Prostate gland (tissue), 2 donors: Measurements from ENCODE around the gene CHRNA9. TPM values are rescaled to one million over a fixed set of nuclear protein-coding genes. Genes with fewer than 3 reads are reported as not detected.
"Not testable (repeated sequence)": the region's sequence is repeated elsewhere in the genome, so short reads cannot be mapped to it uniquely, and the experiment has no call there.

Experiments used
- DNase-seq: peaks from one replicate; pipeline ENCODE4 v3.0.0-alpha.2; 2019; ENCODE audit warnings: low spot score
- H3K27ac ChIP-seq, 2 donors: fragments of 200-600 bp; sonication (generic); 2 replicates each; pipeline ENCODE4 v1.5.1; 2017 to 2019
- H3K27me3 ChIP-seq: fragments of 200-600 bp; sonication (generic); replicated peaks from 2 replicates; pipeline ENCODE4 v1.5.1; 2019; ENCODE audit not compliant: insufficient read depth
- H3K36me3 ChIP-seq, 2 donors: fragments of 200-600 bp; sonication (generic); 1 replicate in 1 of 2; 2 replicates in 1 of 2; pipeline versions ENCODE4 v1.5.1 to v1.8.1; 2017 to 2019
- H3K4me1 ChIP-seq: fragments of 200-600 bp; sonication (generic); replicated peaks from 2 replicates; pipeline ENCODE4 v1.5.1; 2019
- H3K4me3 ChIP-seq, 2 donors: fragments of 200-600 bp; sonication (generic); 2 replicates each; pipeline ENCODE4 v1.5.1; 2017 to 2019
- H3K9me3 ChIP-seq: fragments of 200-600 bp; sonication (generic); 2 replicates; pipeline ENCODE4 v1.5.1; 2017
- POLR2A ChIP-seq: fragments of 450-650 bp; IDR thresholded peaks from one replicate; pipeline ENCODE4 v1.6.1; 2016; ENCODE audit warnings: antibody characterized with exemption, mild to moderate bottlenecking
- POLR2AphosphoS5 ChIP-seq: sonication (generic); formaldehyde crosslinking; IDR thresholded peaks from one replicate; pipeline ENCODE4 v1.6.1; 2017; ENCODE audit warnings: antibody characterized with exemption
- WGBS: methylation state at CpG from one replicate; pipeline ENCODE4 v1.1.5; 2018; 5-methylcytosine and 5-hydroxymethylcytosine counted together
- intact Hi-C: fragments of 100-400 bp; cut with DNase I; formaldehyde crosslinking; loops from one replicate; pipeline ENCODE4 v1.14.2; 2022
- total RNA-seq, 2 donors: library from RNA; depleted of rRNA; stranded (reverse); fragments of >200 nt; gene quantifications; one replicate each; pipeline ENCODE4 v1.1.0, GENCODE V29; 2016
- TF ChIP-seq, protein P1 (sequence below), 4 experiments: fragments of 200-600 bp in 2 of 4; fragments of 450-650 bp in 2 of 4; sonication (generic) in 2 of 4; IDR thresholded peaks; 1 replicate in 3 of 4; 2 replicates in 1 of 4; pipeline ENCODE4 v1.5.1; 2016 to 2019; ENCODE audit warnings: antibody characterized with exemption in 4 of 4, mild to moderate bottlenecking in 2 of 4, moderate library complexity in 2 of 4

Gene CHRNA9, protein sequence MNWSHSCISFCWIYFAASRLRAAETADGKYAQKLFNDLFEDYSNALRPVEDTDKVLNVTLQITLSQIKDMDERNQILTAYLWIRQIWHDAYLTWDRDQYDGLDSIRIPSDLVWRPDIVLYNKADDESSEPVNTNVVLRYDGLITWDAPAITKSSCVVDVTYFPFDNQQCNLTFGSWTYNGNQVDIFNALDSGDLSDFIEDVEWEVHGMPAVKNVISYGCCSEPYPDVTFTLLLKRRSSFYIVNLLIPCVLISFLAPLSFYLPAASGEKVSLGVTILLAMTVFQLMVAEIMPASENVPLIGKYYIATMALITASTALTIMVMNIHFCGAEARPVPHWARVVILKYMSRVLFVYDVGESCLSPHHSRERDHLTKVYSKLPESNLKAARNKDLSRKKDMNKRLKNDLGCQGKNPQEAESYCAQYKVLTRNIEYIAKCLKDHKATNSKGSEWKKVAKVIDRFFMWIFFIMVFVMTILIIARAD
- total RNA-seq, result not detected

DNA sequence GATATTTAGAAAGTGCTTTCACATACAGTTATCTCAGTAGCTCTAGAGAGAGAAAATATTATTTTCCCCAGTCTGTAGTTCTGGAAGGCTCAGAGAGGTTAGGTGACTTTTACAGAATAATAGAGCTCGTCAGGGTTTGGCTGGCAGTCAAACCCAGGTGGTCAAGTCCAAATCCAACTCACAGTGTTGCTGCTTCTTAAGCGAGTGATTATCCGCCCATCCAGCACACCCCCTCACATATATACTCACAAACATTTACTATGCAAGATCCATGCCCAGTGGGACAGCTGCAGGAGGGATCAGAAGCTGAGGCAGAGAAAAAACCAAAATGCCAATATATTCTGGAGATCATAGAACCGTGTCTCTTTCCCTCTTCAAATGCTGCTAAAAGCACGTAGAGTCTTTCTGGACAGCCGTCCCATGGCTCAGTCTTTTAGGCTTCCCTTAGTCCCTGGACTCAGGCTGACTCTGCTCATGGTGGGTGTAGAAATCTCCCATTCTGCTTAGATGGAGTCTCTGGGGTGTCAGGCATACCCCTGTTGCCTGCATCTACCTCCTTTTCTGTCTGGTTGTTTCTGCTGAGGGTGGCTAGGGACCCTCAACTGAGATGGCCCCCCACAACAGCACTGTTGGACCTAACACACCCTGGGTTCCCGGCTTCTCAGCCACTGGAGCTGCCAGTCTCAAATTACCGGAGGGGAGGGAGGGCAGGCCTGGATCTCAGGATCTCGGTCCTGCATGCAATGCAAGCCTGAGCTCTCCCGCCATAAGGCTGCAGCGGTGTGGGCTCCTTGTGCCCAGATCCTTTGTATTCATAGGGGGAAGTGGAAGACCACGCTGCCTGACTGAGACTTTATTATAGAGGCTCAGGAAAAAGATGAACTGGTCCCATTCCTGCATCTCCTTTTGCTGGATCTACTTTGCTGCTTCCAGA lies at the start of gene CHRNA9:
Gene CHRNA9 (plus strand): TSS at position 743 of the 934 bp plus-strand sequence. CDS start 135 bp downstream, at position 878.
- Histone ChIP-seq H3K27ac (no peak within 1 kb of the TSS), H3K4me1 (no peaks in the 10 kb centered on the region), H3K27me3 (no peaks in the 10 kb centered on the region), H3K9me3 (no peaks in the 10 kb centered on the region), H3K36me3 (no peaks in the 10 kb centered on the region), H3K4me3 (no peak within 1 kb of the TSS)
- WGBS, result 69% methylated on average over 12 of the region's 12 CpGs
- TF ChIP-seq, protein P1, sequence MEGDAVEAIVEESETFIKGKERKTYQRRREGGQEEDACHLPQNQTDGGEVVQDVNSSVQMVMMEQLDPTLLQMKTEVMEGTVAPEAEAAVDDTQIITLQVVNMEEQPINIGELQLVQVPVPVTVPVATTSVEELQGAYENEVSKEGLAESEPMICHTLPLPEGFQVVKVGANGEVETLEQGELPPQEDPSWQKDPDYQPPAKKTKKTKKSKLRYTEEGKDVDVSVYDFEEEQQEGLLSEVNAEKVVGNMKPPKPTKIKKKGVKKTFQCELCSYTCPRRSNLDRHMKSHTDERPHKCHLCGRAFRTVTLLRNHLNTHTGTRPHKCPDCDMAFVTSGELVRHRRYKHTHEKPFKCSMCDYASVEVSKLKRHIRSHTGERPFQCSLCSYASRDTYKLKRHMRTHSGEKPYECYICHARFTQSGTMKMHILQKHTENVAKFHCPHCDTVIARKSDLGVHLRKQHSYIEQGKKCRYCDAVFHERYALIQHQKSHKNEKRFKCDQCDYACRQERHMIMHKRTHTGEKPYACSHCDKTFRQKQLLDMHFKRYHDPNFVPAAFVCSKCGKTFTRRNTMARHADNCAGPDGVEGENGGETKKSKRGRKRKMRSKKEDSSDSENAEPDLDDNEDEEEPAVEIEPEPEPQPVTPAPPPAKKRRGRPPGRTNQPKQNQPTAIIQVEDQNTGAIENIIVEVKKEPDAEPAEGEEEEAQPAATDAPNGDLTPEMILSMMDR (IDR thresholded peaks at IDR 0.05), result no peak
- TF ChIP-seq POLR2AphosphoS5, result no peak
- TF ChIP-seq POLR2A, result no peak
- intact Hi-C loops, result no loop called here
- DNase-seq, result no peak

DNA sequence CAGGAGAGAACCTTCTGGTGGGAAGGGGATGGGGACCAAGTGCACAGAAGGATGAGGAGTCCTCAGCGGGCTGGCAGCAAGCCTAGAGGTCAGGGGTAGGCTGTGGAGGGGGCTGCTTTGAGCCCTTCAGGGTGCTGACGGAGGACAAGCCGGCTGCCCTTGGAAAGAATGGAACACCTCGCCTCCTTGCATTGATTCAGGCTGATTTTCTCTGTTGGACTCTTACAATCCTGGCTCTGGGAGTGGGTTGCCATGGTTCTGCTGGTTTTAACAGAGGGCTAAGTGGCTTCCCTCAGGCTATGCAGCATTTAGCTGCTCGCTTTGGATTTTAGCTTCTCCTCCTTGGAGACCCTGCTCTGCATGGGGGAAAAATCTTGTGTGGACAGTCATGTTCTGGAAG lies 49.4 kb upstream of the CHRNA9 start:
- H3K27ac ChIP-seq, result no peak overlapping the region
- WGBS, result 78% methylated on average over 5 of the region's 5 CpGs
- H3K4me1 ChIP-seq, result no peaks in the 10 kb centered on the region
- H3K27me3 ChIP-seq, result no peaks in the 10 kb centered on the region
- H3K4me3 ChIP-seq, result no peak overlapping the region
- H3K36me3 ChIP-seq, result no peaks in the 10 kb centered on the region
- TF ChIP-seq POLR2AphosphoS5, result no peak
- TF ChIP-seq, protein P1 (IDR thresholded peaks at IDR 0.05), result no peak
- no peak for TF ChIP-seq POLR2A
- no peaks in the 10 kb centered on the region for H3K9me3 ChIP-seq
- no peak for DNase-seq
- intact Hi-C loops, result no loop called here

DNA sequence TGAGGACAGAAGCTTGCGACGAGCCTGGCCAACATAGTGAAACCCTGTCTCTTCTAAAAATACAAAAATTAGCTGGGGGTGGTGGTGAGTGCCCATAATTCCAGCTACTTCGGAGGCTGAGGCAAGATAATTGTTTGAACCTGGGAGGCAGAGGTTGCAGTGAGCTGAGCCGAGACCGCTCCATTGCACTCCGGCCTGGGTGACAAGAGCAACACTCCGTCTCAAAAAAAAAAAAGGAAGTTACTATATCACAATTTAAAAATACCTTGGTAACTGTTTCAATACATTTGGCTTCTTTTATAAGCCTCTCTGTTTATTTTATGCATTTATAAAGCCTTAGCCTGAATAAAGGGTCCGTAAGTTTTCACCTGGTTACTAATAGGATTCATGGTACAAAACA lies 46.6 kb upstream of the CHRNA9 start:
- no peak for DNase-seq
- Histone ChIP-seq H3K4me1 (no peaks in the 10 kb centered on the region), H3K4me3 (no peak overlapping the region), H3K27me3 (no peaks in the 10 kb centered on the region), H3K27ac (no peak overlapping the region), H3K9me3 (no peaks in the 10 kb centered on the region), H3K36me3 (no peaks in the 10 kb centered on the region)
- WGBS, result 82% methylated on average over 8 of the region's 8 CpGs
- TF ChIP-seq POLR2A (no peak), POLR2AphosphoS5 (no peak)
- TF ChIP-seq, protein P1 (IDR thresholded peaks at IDR 0.05), result no peak
- intact Hi-C loops, result no loop called here

DNA sequence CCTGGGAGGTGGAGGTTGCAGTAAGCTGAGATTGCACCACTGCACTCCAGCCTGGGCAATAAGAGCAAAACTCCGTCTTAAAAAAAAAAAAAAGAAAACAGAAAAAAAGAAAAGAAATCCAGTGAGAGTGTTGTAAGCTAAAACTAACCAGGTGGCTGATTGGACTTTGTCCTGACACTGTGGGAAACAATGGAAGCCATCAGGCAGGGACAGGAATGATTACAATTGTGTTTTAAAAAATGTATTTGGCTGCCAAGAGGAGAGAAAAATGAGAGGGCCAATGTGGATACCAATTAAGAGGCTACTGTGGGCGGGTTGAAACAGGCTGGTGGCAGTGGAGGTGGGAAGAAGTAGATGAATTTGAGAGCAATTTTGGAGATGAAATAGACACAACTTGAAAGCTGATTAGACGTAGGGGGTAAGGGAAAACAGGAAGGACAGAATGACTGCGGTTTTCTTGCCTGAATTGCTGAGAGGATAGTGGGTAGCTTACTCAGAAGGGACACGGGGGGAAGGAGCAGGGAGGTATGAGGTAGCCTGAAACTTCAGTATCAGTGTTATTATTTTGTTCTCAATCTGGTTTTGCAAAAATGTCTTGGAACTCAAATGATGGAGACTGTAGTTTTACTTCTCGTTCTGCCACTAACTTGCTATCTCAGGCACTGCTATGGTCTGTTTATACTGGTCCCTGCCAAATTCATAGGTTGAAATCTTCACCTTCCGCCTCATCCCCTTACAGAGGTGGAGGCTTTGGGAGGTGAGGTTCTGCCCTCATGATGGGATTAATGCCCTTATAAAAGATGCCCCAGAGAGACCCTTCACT lies 45.6 kb upstream of the CHRNA9 start:
- Histone ChIP-seq H3K4me1 (no peaks in the 10 kb centered on the region), H3K27me3 (no peaks in the 10 kb centered on the region), H3K4me3 (no peak overlapping the region), H3K27ac (peak overlapping the region in 1 of 2 donors; percentile 7), H3K9me3 (no peaks in the 10 kb centered on the region), H3K36me3 (no peaks in the 10 kb centered on the region)
- DNase-seq, result no peak
- TF ChIP-seq POLR2AphosphoS5 (no peak), POLR2A (no peak)
- TF ChIP-seq, protein P1 (IDR thresholded peaks at IDR 0.05), result no peak
- intact Hi-C loops, result no loop called here
- WGBS, result 31% methylated on average over 7 of the region's 7 CpGs

DNA sequence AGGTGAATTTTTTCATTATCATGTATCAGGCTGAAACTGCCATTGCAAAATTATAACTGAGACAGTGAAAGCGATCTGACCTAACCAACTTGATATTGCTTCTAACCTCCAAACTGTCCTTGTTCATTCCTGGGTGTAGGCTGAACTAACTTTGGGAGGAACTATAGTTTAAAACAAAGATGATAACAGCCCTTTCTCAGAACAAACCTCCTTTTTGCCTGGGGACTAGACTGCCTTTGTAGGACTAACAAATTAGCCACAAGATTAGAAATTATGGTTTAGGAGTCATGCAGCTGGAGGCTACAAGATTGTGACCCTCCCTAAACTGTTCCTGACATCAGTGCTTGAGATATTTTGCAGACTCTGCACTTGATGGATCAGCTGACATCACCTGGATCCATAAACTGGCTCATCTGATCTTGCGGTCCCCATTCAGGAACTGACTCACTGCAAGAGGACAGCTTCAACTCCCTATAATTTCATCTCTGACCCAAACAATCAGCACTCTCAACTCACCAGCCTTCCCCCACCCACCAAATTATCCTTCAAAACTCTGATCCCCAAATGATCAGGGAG lies 44.4 kb upstream of the CHRNA9 start:
- WGBS, result 86% methylated on average over 2 of the region's 2 CpGs
- H3K27ac ChIP-seq, H3K4me1 ChIP-seq, H3K4me3 ChIP-seq, H3K36me3 ChIP-seq, intact Hi-C loops, DNase-seq, H3K27me3 ChIP-seq, H3K9me3 ChIP-seq: not testable (repeated sequence)
